Posterior cingulate gyrus (tissue), 11 donors: Measurements from ENCODE around the gene GATA2.
A peak's percentile ranks its signal among the peaks of the same experiment; 100 is the strongest.

Experiments
- DNase-seq, 10 donors: peaks; one replicate each; pipeline versions ENCODE4 v3.0.0 to v3.0.0-alpha.2; 2020 to 2021; ENCODE audit warnings: mixed read lengths in 3 of 10
- intact Hi-C: fragments of 100-400 bp; cut with DNase I; formaldehyde crosslinking; loops from one replicate; pipeline ENCODE4 v1.15.1; 2023

GATA2 gene

GRCh38 chr3:128443771-128444170, 49.2 kb downstream of the GATA2 start:
- intact Hi-C loops: no loop called here
- DNase-seq: no peak

- no peak for DNase-seq
- intact Hi-C loops: no loop called here
These were observed 50.1 kb downstream of the GATA2 start for GRCh38 chr3:128442949-128443348.

GRCh38 chr3:128442070-128442469, 50.9 kb downstream of the GATA2 start:
- intact Hi-C loops: no loop called here
- DNase-seq: peak in 1 of 10 donors; percentile 76

GRCh38 chr3:128439226-128439625, 53.8 kb downstream of the GATA2 start:
- intact Hi-C loops: no loop called here
- DNase-seq: peak in 1 of 10 donors; percentile 54

GRCh38 chr3:128438488-128439072, 54.4 kb downstream of the GATA2 start:
- intact Hi-C loops: no loop called here

GRCh38 chr3:128436214-128436613, 56.8 kb downstream of the GATA2 start:
- intact Hi-C loops: no loop called here
- no peak for DNase-seq

More at GRCh38 chr3:128438488-128439072, 54.4 kb downstream of the GATA2 start:
- peak in 1 of 10 donors; percentile 67 for DNase-seq

GRCh38 chr3:128435561-128435960, 57.4 kb downstream of the GATA2 start:
- DNase-seq: peak in 1 of 10 donors; percentile 44
- intact Hi-C loops: no loop called here

GRCh38 chr3:128435058-128435457, 57.9 kb downstream of the GATA2 start:
- intact Hi-C loops: no loop called here
- DNase-seq: no peak

GRCh38 chr3:128434524-128434923, 58.5 kb downstream of the GATA2 start:
- intact Hi-C loops: loop anchor here (5.0 kb wide), 1 partner anchor 48 kb away; no protein-coding TSS in a partner anchor
- DNase-seq: no peak

GRCh38 chr3:128433837-128434165, 59.2 kb downstream of the GATA2 start:
- intact Hi-C loops: loop anchor here (5.0 kb wide), 1 partner anchor 48 kb away; no protein-coding TSS in a partner anchor
- DNase-seq: no peak

DNA sequence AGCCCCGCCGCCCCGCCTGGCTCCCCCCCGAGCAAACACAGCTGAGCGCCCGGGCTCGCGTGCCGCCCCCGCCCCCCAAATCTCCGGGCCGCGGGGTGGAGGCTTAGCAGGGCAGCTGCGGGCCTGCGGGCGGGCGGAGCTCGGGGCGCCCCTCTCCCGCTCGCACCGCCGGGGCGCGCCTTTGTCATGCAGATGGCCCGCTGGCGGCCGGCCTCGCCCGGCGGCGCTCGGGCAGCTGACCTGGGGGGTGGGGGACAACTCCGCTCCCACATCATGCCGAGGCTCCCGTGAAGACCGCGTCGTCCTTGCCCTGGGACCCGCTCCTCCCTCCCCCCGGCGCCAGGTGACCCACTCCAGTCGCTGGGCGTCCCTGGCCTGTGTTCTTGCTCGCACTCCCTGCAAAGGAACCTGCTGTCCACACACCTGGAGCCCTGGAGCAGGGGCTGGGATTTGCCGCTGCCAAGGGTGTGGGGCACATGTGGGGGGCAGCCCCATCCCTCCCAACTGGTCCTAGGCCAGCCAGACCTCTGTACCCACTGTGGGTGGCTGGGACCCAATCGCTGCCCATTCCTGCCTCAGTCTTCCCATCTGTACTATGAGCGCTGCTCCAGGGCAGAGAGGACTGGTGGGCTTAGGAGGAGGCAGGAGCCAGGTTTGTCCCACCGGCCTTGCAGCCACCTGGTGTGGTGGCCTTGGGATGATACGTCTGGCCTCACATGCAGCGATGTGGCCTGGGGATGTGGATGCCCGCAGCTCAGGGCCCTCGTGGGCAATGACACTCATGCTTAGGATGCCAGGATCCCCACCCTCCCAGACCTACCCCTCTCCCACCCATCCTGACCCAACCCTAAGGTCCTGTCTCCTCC, 59.8 kb downstream of the GATA2 start:
- intact Hi-C loops: loop anchor here (5.0 kb wide), 1 partner anchor 49 kb away; no protein-coding TSS in a partner anchor
- DNase-seq: no peak

DNA sequence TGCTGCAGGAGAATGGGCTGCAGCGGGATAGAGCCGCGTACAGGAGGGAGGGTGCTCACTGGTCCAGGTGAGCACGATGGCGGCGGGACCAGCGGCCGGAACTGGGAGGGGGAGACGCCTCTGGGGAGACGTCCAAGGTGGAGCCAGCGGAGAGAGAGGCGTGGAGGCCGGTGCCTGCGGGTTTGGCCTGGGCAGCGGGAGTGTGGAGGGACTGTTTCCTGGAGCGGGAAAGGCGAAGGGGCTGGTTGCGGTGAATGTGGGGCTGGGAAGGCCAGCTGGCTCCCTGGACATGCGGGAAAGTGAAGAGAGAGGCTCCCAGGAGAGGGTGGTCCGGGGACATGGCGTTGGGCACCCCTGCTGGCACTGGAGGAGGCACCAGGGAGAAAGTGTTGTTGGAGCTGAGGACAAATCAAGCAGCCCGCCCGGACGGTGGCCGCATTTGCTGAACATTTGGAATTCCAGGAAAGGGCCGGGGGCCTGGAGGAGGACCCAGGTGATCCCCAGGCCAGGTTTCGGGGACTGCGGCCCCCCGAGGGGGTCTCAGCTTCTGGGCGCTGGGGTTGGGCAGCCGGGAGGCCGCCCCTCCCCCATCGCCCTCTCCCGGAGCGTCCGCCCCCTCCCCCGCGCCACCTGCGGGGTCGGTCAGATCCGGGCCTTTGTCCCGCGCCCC, 60.6 kb downstream of the GATA2 start:
- intact Hi-C loops: loop anchor here (5.0 kb wide), 1 partner anchor 50 kb away; no protein-coding TSS in a partner anchor
- no peak for DNase-seq

GRCh38 chr3:128431803-128432300, 61.1 kb downstream of the GATA2 start:
- intact Hi-C loops: loop anchor here (5.0 kb wide), 1 partner anchor 50 kb away; no protein-coding TSS in a partner anchor
- DNase-seq: no peak

- no peak for DNase-seq
- intact Hi-C loops: loop anchor here (5.0 kb wide), 1 partner anchor 52 kb away; no protein-coding TSS in a partner anchor
These were observed 62.3 kb downstream of the GATA2 start for GRCh38 chr3:128430731-128431130.

GRCh38 chr3:128430301-128430700, 62.7 kb downstream of the GATA2 start:
- DNase-seq: no peak
- intact Hi-C loops: loop anchor here (5.0 kb wide), 1 partner anchor 52 kb away; no protein-coding TSS in a partner anchor

- intact Hi-C loops: loop anchor here (5.0 to 10.0 kb wide), 2 partner anchors 53 to 195 kb away; no protein-coding TSS in a partner anchor
- DNase-seq: no peak
These were observed 63.2 kb downstream of the GATA2 start for GRCh38 chr3:128429751-128430150.
